GM21367 (cell line): ENCODE results near the gene ACSM5.
"Not testable (repeated sequence)": the region's sequence is repeated elsewhere in the genome, so short reads cannot be mapped to it uniquely, and the experiment has no call there.

ENCODE experiments used
- ATAC-seq: cut with Tn5 transposase; IDR thresholded peaks from one replicate; pipeline ENCODE4 v1.9.1; 2021; ENCODE audit not compliant: unreplicated experiment

Gene ACSM5

GRCh38 chr16:20398603-20399002 lies 10.7 kb upstream of the ACSM5 start:
- no peak for ATAC-seq

- no peak for ATAC-seq
Measured at GRCh38 chr16:20399185-20399584, 10.1 kb upstream of the ACSM5 start.

GRCh38 chr16:20401066-20401465 lies 8.3 kb upstream of the ACSM5 start:
- ATAC-seq: no peak

GRCh38 chr16:20401475-20402016 lies 7.8 kb upstream of the ACSM5 start:
- ATAC-seq: no peak

- no peak for ATAC-seq
Measured at GRCh38 chr16:20402651-20403050, 6.7 kb upstream of the ACSM5 start.

- ATAC-seq: no peak
Measured at GRCh38 chr16:20404637-20405036, 4.7 kb upstream of the ACSM5 start, which contains the start of gene PDILT. Gene PDILT (minus strand): TSS chr16:20404737. CDS start chr16:20399300, 5,437 bp downstream.

- ATAC-seq: no peak
Measured at GRCh38 chr16:20410121-20410723, 888 bp downstream of the ACSM5 start.

- no peak for ATAC-seq
Measured at GRCh38 chr16:20411055-20411454, 1.7 kb downstream of the ACSM5 start.

GRCh38 chr16:20415541-20415940 lies 6.2 kb downstream of the ACSM5 start:
- no peak for ATAC-seq

- not testable (repeated sequence) for ATAC-seq
Measured at GRCh38 chr16:20419093-20419492, 9.8 kb downstream of the ACSM5 start.

GRCh38 chr16:20421748-20422147 lies 12.4 kb downstream of the ACSM5 start:
- ATAC-seq: not testable (repeated sequence)

- ATAC-seq: not testable (repeated sequence)
Measured at GRCh38 chr16:20423772-20424128, 14.4 kb downstream of the ACSM5 start.

GRCh38 chr16:20424129-20424866 lies 15.0 kb downstream of the ACSM5 start:
- no peak for ATAC-seq

GRCh38 chr16:20427401-20427797 lies 18.1 kb downstream of the ACSM5 start:
- ATAC-seq: not testable (repeated sequence)

- not testable (repeated sequence) for ATAC-seq
Measured at GRCh38 chr16:20429499-20429898, 20.2 kb downstream of the ACSM5 start.

GRCh38 chr16:20430480-20430879 lies 21.1 kb downstream of the ACSM5 start:
- ATAC-seq: not testable (repeated sequence)

GRCh38 chr16:20430948-20431347 lies 21.6 kb downstream of the ACSM5 start:
- ATAC-seq: no peak

GRCh38 chr16:20438950-20439349 lies 29.6 kb downstream of the ACSM5 start:
- ATAC-seq: not testable (repeated sequence)

GRCh38 chr16:20439820-20440231 lies 30.5 kb downstream of the ACSM5 start:
- ATAC-seq: not testable (repeated sequence)

- not testable (repeated sequence) for ATAC-seq
Measured at GRCh38 chr16:20440731-20441130, 31.4 kb downstream of the ACSM5 start.

GRCh38 chr16:20441191-20441590 lies 31.9 kb downstream of the ACSM5 start:
- ATAC-seq: no peak

GRCh38 chr16:20441859-20442258 lies 32.5 kb downstream of the ACSM5 start:
- not testable (repeated sequence) for ATAC-seq
